Transverse colon (tissue), 4 donors: Measurements from ENCODE around the gene MYH7.

Source experiments
- EP300 ChIP-seq: sonication (generic); formaldehyde crosslinking; IDR thresholded peaks from one replicate; pipeline ENCODE4 v1.6.1; 2017; ENCODE audit warnings: antibody characterized with exemption, low read depth
- POLR2A ChIP-seq: fragments of 450-650 bp; IDR thresholded peaks from one replicate; pipeline ENCODE4 v1.6.1; 2016; ENCODE audit warnings: antibody characterized with exemption, mild to moderate bottlenecking, moderate library complexity
- POLR2AphosphoS5 ChIP-seq, 3 donors: sonication (generic); formaldehyde crosslinking; IDR thresholded peaks; one replicate each; pipeline ENCODE4 v1.6.1; 2016; ENCODE audit warnings: antibody characterized with exemption in 3 of 3
- TF ChIP-seq, protein P1 (sequence below), 5 experiments: fragments of 200-600 bp in 3 of 5; fragments of 450-650 bp in 2 of 5; sonication (generic) in 3 of 5; IDR thresholded peaks; 1 replicate in 2 of 5; 2 replicates in 3 of 5; pipeline ENCODE4 v1.5.1; 2016 to 2017; ENCODE audit warnings: antibody characterized with exemption in 5 of 5, inconsistent platforms in 3 of 5, mild to moderate bottlenecking in 2 of 5, moderate library complexity in 1 of 5

- TF ChIP-seq, protein P1, sequence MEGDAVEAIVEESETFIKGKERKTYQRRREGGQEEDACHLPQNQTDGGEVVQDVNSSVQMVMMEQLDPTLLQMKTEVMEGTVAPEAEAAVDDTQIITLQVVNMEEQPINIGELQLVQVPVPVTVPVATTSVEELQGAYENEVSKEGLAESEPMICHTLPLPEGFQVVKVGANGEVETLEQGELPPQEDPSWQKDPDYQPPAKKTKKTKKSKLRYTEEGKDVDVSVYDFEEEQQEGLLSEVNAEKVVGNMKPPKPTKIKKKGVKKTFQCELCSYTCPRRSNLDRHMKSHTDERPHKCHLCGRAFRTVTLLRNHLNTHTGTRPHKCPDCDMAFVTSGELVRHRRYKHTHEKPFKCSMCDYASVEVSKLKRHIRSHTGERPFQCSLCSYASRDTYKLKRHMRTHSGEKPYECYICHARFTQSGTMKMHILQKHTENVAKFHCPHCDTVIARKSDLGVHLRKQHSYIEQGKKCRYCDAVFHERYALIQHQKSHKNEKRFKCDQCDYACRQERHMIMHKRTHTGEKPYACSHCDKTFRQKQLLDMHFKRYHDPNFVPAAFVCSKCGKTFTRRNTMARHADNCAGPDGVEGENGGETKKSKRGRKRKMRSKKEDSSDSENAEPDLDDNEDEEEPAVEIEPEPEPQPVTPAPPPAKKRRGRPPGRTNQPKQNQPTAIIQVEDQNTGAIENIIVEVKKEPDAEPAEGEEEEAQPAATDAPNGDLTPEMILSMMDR (IDR thresholded peaks at IDR 0.05): no peak
- no peak for TF ChIP-seq EP300
- TF ChIP-seq POLR2AphosphoS5 (IDR thresholded peaks at IDR 0.05): no peak
- TF ChIP-seq POLR2A: no peak
These were observed 13.9 kb downstream of the MYH7 start for GRCh38 chr14:23421594-23421993.
